Panc1 (cell line): ENCODE data around the gene ZNF180. TPM values are rescaled to one million over a fixed set of nuclear protein-coding genes. Genes with fewer than 3 reads are reported as not detected.

ENCODE experiments used
- ATAC-seq: fragments of 200-7000 bp; cut with Tn5 transposase; 2 replicates; pipeline ENCODE4 v1.9.1; 2020; ENCODE audit warnings: mild to moderate bottlenecking, moderate library complexity
- BruUV-seq: library from RNA; stranded (reverse); fragments of 400-500 nt; replicated peaks from 2 replicates; lab custom pipeline; 2021; lab: Mats Ljungman, UMichigan
- CTCF ChIA-PET: fragments of 300-600 bp; sonication (Branson Sonifier 250); formaldehyde crosslinking; loops from one replicate; lab custom pipeline; 2022; ENCODE audit warnings: antibody characterized with exemption; lab: Charles Lee
- POLR2A ChIA-PET: fragments of 300-600 bp; sonication (Branson Sonifier 250); formaldehyde crosslinking; loops from one replicate; lab custom pipeline; 2022; ENCODE audit warnings: antibody characterized with exemption; lab: Charles Lee
- DNase-seq: peaks from one replicate; pipeline ENCODE4 v3.0.0-alpha.2; 2010; ENCODE audit warnings: low read depth, low spot score
- H3K27ac ChIP-seq: 2 replicates; pipeline ENCODE4 v1.5.1; 2011; ENCODE audit warnings: mild to moderate bottlenecking, low read length, inconsistent platforms
- H3K27me3 ChIP-seq: fragments of 200-500 bp; sonication (Bioruptor generic); 2 replicates; pipeline ENCODE4 v1.6.0; 2014; ENCODE audit warnings: low read length, inconsistent platforms; ENCODE audit not compliant: control insufficient read depth, insufficient read depth
- H3K36me3 ChIP-seq: fragments of 200-500 bp; sonication (Bioruptor generic); 2 replicates; pipeline ENCODE4 v1.5.1; 2014; ENCODE audit warnings: inconsistent platforms, mild to moderate bottlenecking, low read length, moderate library complexity; ENCODE audit not compliant: control insufficient read depth, insufficient read depth
- H3K4me1 ChIP-seq: 2 replicates; pipeline ENCODE4 v1.5.1; 2011; ENCODE audit warnings: inconsistent platforms, mild to moderate bottlenecking, low read length, moderate library complexity; ENCODE audit not compliant: control insufficient read depth, insufficient read depth
- H3K4me3 ChIP-seq, 2 experiments: 2 replicates each; pipeline ENCODE4 v1.5.1; 2011 to 2012; ENCODE audit warnings: low read depth in 2 of 2, low read length in 2 of 2, mild to moderate bottlenecking in 2 of 2, inconsistent platforms in 1 of 2, moderate library complexity in 1 of 2
- H3K9me3 ChIP-seq: fragments of 200-500 bp; sonication (Bioruptor generic); 2 replicates; pipeline ENCODE4 v1.5.1; 2014; ENCODE audit warnings: low read depth, mild to moderate bottlenecking, inconsistent platforms, low read length, moderate library complexity; ENCODE audit not compliant: control insufficient read depth, insufficient read depth
- POLR2AphosphoS5 ChIP-seq: IDR thresholded peaks from 2 replicates; pipeline ENCODE4 v1.6.1; 2012; ENCODE audit warnings: mild to moderate bottlenecking, low read depth, low read length, moderate library complexity
- SIN3A ChIP-seq: IDR thresholded peaks from 2 replicates; pipeline ENCODE4 v1.6.1; 2012; ENCODE audit warnings: low read depth, mild to moderate bottlenecking, low read length, moderate library complexity, borderline replicate concordance; ENCODE audit not compliant: insufficient read depth
- TCF7L2 ChIP-seq: IDR thresholded peaks from 2 replicates; pipeline ENCODE4 v1.6.1; 2011; ENCODE audit warnings: mild to moderate bottlenecking, low read depth, low read length, inconsistent platforms
- in situ Hi-C: cut with HindIII; loops from 2 replicates; pipeline ENCODE4 v1.10.0; 2016; ENCODE audit warnings: low sequenced_read_pairs, low pct_unique_long_range_greater_than_20kb
- intact Hi-C: fragments of 100-400 bp; cut with micrococcal nuclease; formaldehyde crosslinking; loops from one replicate; pipeline ENCODE4 v1.10.0; 2022; ENCODE audit not compliant: unreplicated experiment
- total RNA-seq: library from RNA; stranded (reverse); gene quantifications from one replicate; pipeline ENCODE4 v1.2.1, GENCODE V29; 2021; ENCODE audit not compliant: unreplicated experiment
- TF ChIP-seq, protein P1 (sequence below): fragments of 450-650 bp; IDR thresholded peaks from 2 replicates; pipeline ENCODE4 v1.5.1; 2017; ENCODE audit warnings: mild to moderate bottlenecking
- TF ChIP-seq, protein P2 (sequence below), 2 experiments: IDR thresholded peaks; 2 replicates each; pipeline ENCODE4 v1.6.1; 2011 to 2012; ENCODE audit warnings: low read depth in 2 of 2, control low read depth in 1 of 2, low read length in 1 of 2, mild to moderate bottlenecking in 1 of 2, moderate library complexity in 1 of 2; ENCODE audit not compliant: insufficient read depth in 1 of 2

The ZNF180 gene
- total RNA-seq, 1 experiment from 2014 or later = 6.7 TPM

DNA sequence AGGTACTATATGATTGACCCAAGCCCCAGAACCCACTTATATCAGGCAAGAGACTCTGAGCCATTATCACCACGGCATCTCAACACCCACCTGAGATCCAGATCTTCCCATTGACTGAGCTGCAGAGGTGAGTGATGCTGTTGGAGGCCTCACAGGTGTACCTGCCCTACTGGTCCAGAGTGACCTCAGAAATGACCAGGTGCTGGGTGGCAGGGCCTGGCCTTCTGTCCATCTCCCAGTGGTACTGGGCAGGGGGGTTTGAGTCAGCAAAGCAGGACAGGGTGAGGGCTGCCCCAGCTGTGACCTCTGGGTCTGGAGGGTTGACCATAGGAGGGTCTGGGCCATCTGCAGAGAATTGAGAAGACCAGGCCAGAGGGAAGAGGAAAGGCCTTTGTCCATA lies 42.3 kb upstream of the ZNF180 start:
- Histone ChIP-seq H3K36me3 (no peaks in the 10 kb centered on the region), H3K4me3 (no peak overlapping the region), H3K4me1 (no peaks in the 10 kb centered on the region), H3K27ac (no peak overlapping the region), H3K27me3 (no peaks in the 10 kb centered on the region), H3K9me3 (no peaks in the 10 kb centered on the region)
- no peak for DNase-seq
- no peak for ATAC-seq
- intact Hi-C loops = no loop called here
- ChIA-PET CTCF (no interaction called here), POLR2A (no interaction called here)
- no TSS peak for BruUV-seq
- in situ Hi-C loops = no loop called here
- TF ChIP-seq TCF7L2 (no peak), SIN3A (no peak), POLR2AphosphoS5 (no peak)
- TF ChIP-seq, protein P1, sequence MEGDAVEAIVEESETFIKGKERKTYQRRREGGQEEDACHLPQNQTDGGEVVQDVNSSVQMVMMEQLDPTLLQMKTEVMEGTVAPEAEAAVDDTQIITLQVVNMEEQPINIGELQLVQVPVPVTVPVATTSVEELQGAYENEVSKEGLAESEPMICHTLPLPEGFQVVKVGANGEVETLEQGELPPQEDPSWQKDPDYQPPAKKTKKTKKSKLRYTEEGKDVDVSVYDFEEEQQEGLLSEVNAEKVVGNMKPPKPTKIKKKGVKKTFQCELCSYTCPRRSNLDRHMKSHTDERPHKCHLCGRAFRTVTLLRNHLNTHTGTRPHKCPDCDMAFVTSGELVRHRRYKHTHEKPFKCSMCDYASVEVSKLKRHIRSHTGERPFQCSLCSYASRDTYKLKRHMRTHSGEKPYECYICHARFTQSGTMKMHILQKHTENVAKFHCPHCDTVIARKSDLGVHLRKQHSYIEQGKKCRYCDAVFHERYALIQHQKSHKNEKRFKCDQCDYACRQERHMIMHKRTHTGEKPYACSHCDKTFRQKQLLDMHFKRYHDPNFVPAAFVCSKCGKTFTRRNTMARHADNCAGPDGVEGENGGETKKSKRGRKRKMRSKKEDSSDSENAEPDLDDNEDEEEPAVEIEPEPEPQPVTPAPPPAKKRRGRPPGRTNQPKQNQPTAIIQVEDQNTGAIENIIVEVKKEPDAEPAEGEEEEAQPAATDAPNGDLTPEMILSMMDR = no peak

DNA sequence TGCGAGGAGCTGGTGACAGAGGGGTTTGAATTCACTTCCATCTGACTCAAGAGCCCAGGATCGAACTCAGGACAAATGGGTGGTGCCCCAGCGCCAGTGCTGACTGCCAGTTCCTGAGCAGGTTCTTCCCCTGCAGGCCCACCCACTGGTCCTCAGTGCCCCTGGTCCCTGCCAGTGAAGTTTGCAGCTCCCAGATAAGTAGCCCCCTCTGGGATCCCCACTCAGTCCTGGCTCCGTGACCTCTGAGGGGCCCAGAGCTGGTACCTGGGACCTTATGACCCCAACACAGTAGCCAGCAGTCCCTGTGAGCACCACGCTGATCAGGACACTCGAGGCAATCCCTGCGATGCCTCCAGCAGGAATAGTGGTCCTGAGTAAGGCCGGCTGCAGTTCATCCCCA lies 40.4 kb upstream of the ZNF180 start:
- in situ Hi-C loops = no loop called here

More for the DNA sequence above, 40.4 kb upstream of the ZNF180 start:
- H3K9me3 ChIP-seq = no peaks in the 10 kb centered on the region
- BruUV-seq = no TSS peak
- no peaks in the 10 kb centered on the region for H3K27me3 ChIP-seq
- H3K4me3 ChIP-seq = no peak overlapping the region
- intact Hi-C loops = no loop called here
- H3K4me1 ChIP-seq = no peaks in the 10 kb centered on the region
- ATAC-seq (no peak), DNase-seq (no peak)
- H3K36me3 ChIP-seq = no peaks in the 10 kb centered on the region
- TF ChIP-seq, protein P1 = no peak
- TF ChIP-seq, protein P2, sequence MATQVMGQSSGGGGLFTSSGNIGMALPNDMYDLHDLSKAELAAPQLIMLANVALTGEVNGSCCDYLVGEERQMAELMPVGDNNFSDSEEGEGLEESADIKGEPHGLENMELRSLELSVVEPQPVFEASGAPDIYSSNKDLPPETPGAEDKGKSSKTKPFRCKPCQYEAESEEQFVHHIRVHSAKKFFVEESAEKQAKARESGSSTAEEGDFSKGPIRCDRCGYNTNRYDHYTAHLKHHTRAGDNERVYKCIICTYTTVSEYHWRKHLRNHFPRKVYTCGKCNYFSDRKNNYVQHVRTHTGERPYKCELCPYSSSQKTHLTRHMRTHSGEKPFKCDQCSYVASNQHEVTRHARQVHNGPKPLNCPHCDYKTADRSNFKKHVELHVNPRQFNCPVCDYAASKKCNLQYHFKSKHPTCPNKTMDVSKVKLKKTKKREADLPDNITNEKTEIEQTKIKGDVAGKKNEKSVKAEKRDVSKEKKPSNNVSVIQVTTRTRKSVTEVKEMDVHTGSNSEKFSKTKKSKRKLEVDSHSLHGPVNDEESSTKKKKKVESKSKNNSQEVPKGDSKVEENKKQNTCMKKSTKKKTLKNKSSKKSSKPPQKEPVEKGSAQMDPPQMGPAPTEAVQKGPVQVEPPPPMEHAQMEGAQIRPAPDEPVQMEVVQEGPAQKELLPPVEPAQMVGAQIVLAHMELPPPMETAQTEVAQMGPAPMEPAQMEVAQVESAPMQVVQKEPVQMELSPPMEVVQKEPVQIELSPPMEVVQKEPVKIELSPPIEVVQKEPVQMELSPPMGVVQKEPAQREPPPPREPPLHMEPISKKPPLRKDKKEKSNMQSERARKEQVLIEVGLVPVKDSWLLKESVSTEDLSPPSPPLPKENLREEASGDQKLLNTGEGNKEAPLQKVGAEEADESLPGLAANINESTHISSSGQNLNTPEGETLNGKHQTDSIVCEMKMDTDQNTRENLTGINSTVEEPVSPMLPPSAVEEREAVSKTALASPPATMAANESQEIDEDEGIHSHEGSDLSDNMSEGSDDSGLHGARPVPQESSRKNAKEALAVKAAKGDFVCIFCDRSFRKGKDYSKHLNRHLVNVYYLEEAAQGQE (IDR thresholded peaks at IDR 0.05; ENCODE audit: insufficient read depth in 1 of 2, low read depth in 2 of 2, low read length in 1 of 2) = no peak
- no peak for TF ChIP-seq SIN3A
- TF ChIP-seq POLR2AphosphoS5 = no peak
- no peak for TF ChIP-seq TCF7L2
- ChIA-PET POLR2A (no interaction called here), CTCF (interaction anchor here (0.6 kb wide), 1 partner anchor 164 kb away, joined by 3 read pairs; no protein-coding TSS in a partner anchor)
- H3K27ac ChIP-seq = no peak overlapping the region
